Measurements from ENCODE around the gene ZDHHC4.

GRCh38 chr7:6622134-6622710 is 45.0 kb downstream of the ZDHHC4 start:
- TF ChIP-seq POLR2A (IDR thresholded peaks at IDR 0.05) (no peak), CTCF (IDR thresholded peaks at IDR 0.05) (no peak), POLR2AphosphoS5 (IDR thresholded peaks at IDR 0.05) (no peak)

All from transverse colon (tissue), 4 donors.